HepG2 (cell line): ENCODE results near the gene DNASE2.

Experiments used
- CTCF ChIP-seq: sonication (generic); formaldehyde crosslinking; IDR thresholded peaks from 2 replicates; pipeline ENCODE4 v1.5.0; 2020; ENCODE audit warnings: mild to moderate bottlenecking, missing genetic modification reagents, moderate library complexity
- EZH2 ChIP-seq: conservative IDR thresholded peaks from 2 replicates; pipeline ENCODE4 v1.6.1; 2012; ENCODE audit warnings: mild to moderate bottlenecking, low read depth, low read length, moderate library complexity
- JUN ChIP-seq: sonication (generic); formaldehyde crosslinking; IDR thresholded peaks from 2 replicates; pipeline ENCODE4 v1.4.0; 2020; ENCODE audit warnings: mild to moderate bottlenecking, missing genetic modification reagents
- POLR2A ChIP-seq, 2 experiments: IDR thresholded peaks; 2 replicates each; pipeline ENCODE4 v1.6.1; 2011; ENCODE audit warnings: low read depth in 2 of 2, low read length in 2 of 2, mild to moderate bottlenecking in 1 of 2, moderate library complexity in 1 of 2; ENCODE audit not compliant: insufficient read depth in 1 of 2
- ZFP41 ChIP-seq: sonication (generic); formaldehyde crosslinking; IDR thresholded peaks from 2 replicates; pipeline ENCODE4 v1.4.0; 2020; ENCODE audit warnings: mild to moderate bottlenecking, missing genetic modification reagents, borderline replicate concordance

- TF ChIP-seq POLR2A (IDR thresholded peaks at IDR 0.05; ENCODE audit: insufficient read depth in 1 of 2, low read depth in 2 of 2, low read length in 2 of 2) (no peak), JUN (CRISPR knock-in tag) (no peak), CTCF (CRISPR knock-in tag) (no peak), ZFP41 (CRISPR knock-in tag) (no peak), EZH2 (no peak)
Observed at GRCh38 chr19:12834976-12835757, 46.1 kb downstream of the DNASE2 start.
